Measurements from ENCODE around the gene GAS7. TPM values are rescaled to one million over a fixed set of nuclear protein-coding genes. Genes with fewer than 3 reads are reported as not detected.

Gene GAS7
- total RNA-seq, 1 experiment from 2014 or later = 12.3 TPM

DNA sequence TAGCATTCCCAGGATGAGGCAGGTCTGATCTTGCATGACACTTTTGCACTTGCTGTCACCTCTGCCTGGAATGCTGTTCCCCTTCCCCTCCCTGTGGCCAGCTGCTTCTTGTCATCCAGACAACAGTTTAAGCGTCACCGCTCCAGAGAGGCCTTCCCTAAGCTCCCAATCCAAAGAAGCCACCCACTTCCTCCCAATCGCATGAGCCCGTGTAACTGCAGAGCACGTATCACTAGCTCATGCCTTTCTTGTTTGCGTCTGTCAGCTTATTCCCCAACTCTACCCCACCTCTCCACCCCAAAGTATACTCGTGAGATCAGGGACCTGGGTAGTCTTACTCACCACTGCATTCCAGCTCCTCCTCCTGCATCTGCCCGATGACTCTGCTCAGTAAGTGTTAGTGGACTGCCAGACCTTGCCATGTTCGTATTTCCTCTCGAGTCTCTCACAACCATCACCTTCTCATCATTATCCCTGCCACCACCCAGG, 92.8 kb downstream of the GAS7 start:
- POLR2A ChIA-PET = interaction anchor here (1.2 kb wide), 1 partner anchor 181 kb away, joined by 3 read pairs; no protein-coding TSS in a partner anchor
- ATAC-seq (no peak), DNase-seq (ENCODE audit: low spot score) (no peak)
- Mint-ChIP-seq H3K36me3 (no peaks in the 10 kb centered on the region), H3K9me3 (no peaks in the 10 kb centered on the region), H3K4me3 (no peak overlapping the region), H3K27me3 (ENCODE audit: low read depth) (no peaks in the 10 kb centered on the region), H3K4me1 (peaks cover 16% of the 10 kb centered on the region), H3K27ac (no peak overlapping the region)
- CTCF ChIA-PET = no interaction called here
- TF ChIP-seq, protein P1, sequence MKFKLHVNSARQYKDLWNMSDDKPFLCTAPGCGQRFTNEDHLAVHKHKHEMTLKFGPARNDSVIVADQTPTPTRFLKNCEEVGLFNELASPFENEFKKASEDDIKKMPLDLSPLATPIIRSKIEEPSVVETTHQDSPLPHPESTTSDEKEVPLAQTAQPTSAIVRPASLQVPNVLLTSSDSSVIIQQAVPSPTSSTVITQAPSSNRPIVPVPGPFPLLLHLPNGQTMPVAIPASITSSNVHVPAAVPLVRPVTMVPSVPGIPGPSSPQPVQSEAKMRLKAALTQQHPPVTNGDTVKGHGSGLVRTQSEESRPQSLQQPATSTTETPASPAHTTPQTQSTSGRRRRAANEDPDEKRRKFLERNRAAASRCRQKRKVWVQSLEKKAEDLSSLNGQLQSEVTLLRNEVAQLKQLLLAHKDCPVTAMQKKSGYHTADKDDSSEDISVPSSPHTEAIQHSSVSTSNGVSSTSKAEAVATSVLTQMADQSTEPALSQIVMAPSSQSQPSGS (CRISPR knock-in tag; IDR thresholded peaks at IDR 0.05; ENCODE audit: borderline replicate concordance, low read depth) = no peak
- TF ChIP-seq, protein P2, sequence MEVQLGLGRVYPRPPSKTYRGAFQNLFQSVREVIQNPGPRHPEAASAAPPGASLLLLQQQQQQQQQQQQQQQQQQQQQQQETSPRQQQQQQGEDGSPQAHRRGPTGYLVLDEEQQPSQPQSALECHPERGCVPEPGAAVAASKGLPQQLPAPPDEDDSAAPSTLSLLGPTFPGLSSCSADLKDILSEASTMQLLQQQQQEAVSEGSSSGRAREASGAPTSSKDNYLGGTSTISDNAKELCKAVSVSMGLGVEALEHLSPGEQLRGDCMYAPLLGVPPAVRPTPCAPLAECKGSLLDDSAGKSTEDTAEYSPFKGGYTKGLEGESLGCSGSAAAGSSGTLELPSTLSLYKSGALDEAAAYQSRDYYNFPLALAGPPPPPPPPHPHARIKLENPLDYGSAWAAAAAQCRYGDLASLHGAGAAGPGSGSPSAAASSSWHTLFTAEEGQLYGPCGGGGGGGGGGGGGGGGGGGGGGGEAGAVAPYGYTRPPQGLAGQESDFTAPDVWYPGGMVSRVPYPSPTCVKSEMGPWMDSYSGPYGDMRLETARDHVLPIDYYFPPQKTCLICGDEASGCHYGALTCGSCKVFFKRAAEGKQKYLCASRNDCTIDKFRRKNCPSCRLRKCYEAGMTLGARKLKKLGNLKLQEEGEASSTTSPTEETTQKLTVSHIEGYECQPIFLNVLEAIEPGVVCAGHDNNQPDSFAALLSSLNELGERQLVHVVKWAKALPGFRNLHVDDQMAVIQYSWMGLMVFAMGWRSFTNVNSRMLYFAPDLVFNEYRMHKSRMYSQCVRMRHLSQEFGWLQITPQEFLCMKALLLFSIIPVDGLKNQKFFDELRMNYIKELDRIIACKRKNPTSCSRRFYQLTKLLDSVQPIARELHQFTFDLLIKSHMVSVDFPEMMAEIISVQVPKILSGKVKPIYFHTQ (CRISPR knock-in tag; IDR thresholded peaks at IDR 0.05) = no peak
- TF ChIP-seq, protein P3, sequence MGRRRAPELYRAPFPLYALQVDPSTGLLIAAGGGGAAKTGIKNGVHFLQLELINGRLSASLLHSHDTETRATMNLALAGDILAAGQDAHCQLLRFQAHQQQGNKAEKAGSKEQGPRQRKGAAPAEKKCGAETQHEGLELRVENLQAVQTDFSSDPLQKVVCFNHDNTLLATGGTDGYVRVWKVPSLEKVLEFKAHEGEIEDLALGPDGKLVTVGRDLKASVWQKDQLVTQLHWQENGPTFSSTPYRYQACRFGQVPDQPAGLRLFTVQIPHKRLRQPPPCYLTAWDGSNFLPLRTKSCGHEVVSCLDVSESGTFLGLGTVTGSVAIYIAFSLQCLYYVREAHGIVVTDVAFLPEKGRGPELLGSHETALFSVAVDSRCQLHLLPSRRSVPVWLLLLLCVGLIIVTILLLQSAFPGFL (CRISPR knock-in tag; IDR thresholded peaks at IDR 0.05; ENCODE audit: borderline replicate concordance) = no peak
- TF ChIP-seq ELF4 (CRISPR knock-in tag; IDR thresholded peaks at IDR 0.05; ENCODE audit: low read depth) = no peak
- TF ChIP-seq RORB (CRISPR knock-in tag; IDR thresholded peaks at IDR 0.05) = no peak
- TF ChIP-seq ZNF396 (CRISPR knock-in tag; IDR thresholded peaks at IDR 0.05; ENCODE audit: borderline replicate concordance) = no peak
- TF ChIP-seq FOXJ3 (CRISPR knock-in tag; IDR thresholded peaks at IDR 0.05; ENCODE audit: borderline replicate concordance) = no peak
- TF ChIP-seq, protein P4, sequence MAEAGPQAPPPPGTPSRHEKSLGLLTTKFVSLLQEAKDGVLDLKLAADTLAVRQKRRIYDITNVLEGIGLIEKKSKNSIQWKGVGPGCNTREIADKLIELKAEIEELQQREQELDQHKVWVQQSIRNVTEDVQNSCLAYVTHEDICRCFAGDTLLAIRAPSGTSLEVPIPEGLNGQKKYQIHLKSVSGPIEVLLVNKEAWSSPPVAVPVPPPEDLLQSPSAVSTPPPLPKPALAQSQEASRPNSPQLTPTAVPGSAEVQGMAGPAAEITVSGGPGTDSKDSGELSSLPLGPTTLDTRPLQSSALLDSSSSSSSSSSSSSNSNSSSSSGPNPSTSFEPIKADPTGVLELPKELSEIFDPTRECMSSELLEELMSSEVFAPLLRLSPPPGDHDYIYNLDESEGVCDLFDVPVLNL (CRISPR knock-in tag; IDR thresholded peaks at IDR 0.05; ENCODE audit: borderline replicate concordance, low read depth) = no peak
- TF ChIP-seq NR2C2 (CRISPR knock-in tag; IDR thresholded peaks at IDR 0.05) = no peak
- TF ChIP-seq NR1H2 (CRISPR knock-in tag; IDR thresholded peaks at IDR 0.05) = no peak
- no peak for TF ChIP-seq ZNF416 (CRISPR knock-in tag; IDR thresholded peaks at IDR 0.05)

DNA sequence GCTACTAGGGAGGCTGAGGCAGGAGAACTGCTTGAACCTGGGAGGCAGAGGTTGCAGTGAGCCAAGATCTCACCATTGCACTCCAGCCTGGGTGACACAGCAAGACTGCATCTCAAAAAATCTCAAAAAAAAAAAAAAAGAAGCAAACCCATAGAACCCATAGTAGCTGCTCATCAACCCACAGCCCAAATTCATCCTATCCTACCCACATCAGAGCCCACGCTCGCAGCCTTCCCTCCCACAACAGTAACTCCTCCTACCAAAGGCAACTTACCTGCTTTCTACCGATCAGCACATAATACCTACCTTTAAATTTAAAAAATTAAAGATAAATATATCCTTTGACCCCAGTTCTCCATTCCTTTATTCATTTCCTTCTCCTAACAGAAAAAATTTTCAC, 94.7 kb downstream of the GAS7 start:
- Mint-ChIP-seq H3K27me3 (ENCODE audit: low read depth) (no peaks in the 10 kb centered on the region), H3K27ac (no peak overlapping the region), H3K36me3 (no peaks in the 10 kb centered on the region), H3K4me1 (peaks cover 16% of the 10 kb centered on the region), H3K4me3 (no peak overlapping the region), H3K9me3 (no peaks in the 10 kb centered on the region)
- DNase-seq (ENCODE audit: low spot score) (no peak), ATAC-seq (no peak)
- POLR2A ChIA-PET = no interaction called here
- CTCF ChIA-PET = interaction anchor here (0.5 kb wide), 1 partner anchor 123 kb away, joined by 3 read pairs; no protein-coding TSS in a partner anchor
- TF ChIP-seq CREB1 (CRISPR knock-in tag; IDR thresholded peaks at IDR 0.05) (no peak), SOX15 (CRISPR knock-in tag; IDR thresholded peaks at IDR 0.05) (no peak), ZNF232 (CRISPR knock-in tag; IDR thresholded peaks at IDR 0.05) (no peak), EMX1 (CRISPR knock-in tag; IDR thresholded peaks at IDR 0.05) (no peak), ZNF671 (CRISPR knock-in tag; IDR thresholded peaks at IDR 0.05) (no peak), CREM (CRISPR knock-in tag; IDR thresholded peaks at IDR 0.05) (no peak), IRF2 (CRISPR knock-in tag; IDR thresholded peaks at IDR 0.05; ENCODE audit: borderline replicate concordance, low read depth) (no peak), KAT7 (CRISPR knock-in tag; IDR thresholded peaks at IDR 0.05; ENCODE audit: borderline replicate concordance) (no peak)
- TF ChIP-seq, protein P5, sequence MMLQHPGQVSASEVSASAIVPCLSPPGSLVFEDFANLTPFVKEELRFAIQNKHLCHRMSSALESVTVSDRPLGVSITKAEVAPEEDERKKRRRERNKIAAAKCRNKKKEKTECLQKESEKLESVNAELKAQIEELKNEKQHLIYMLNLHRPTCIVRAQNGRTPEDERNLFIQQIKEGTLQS (CRISPR knock-in tag; conservative IDR thresholded peaks at IDR 0.05) = no peak
- TF ChIP-seq, protein P6, sequence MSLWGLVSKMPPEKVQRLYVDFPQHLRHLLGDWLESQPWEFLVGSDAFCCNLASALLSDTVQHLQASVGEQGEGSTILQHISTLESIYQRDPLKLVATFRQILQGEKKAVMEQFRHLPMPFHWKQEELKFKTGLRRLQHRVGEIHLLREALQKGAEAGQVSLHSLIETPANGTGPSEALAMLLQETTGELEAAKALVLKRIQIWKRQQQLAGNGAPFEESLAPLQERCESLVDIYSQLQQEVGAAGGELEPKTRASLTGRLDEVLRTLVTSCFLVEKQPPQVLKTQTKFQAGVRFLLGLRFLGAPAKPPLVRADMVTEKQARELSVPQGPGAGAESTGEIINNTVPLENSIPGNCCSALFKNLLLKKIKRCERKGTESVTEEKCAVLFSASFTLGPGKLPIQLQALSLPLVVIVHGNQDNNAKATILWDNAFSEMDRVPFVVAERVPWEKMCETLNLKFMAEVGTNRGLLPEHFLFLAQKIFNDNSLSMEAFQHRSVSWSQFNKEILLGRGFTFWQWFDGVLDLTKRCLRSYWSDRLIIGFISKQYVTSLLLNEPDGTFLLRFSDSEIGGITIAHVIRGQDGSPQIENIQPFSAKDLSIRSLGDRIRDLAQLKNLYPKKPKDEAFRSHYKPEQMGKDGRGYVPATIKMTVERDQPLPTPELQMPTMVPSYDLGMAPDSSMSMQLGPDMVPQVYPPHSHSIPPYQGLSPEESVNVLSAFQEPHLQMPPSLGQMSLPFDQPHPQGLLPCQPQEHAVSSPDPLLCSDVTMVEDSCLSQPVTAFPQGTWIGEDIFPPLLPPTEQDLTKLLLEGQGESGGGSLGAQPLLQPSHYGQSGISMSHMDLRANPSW (CRISPR knock-in tag; conservative IDR thresholded peaks at IDR 0.05; ENCODE audit: low read depth) = no peak
- TF ChIP-seq, protein P7, sequence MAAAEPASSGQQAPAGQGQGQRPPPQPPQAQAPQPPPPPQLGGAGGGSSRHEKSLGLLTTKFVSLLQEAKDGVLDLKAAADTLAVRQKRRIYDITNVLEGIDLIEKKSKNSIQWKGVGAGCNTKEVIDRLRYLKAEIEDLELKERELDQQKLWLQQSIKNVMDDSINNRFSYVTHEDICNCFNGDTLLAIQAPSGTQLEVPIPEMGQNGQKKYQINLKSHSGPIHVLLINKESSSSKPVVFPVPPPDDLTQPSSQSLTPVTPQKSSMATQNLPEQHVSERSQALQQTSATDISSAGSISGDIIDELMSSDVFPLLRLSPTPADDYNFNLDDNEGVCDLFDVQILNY (CRISPR knock-in tag; IDR thresholded peaks at IDR 0.05) = no peak
- TF ChIP-seq, protein P8, sequence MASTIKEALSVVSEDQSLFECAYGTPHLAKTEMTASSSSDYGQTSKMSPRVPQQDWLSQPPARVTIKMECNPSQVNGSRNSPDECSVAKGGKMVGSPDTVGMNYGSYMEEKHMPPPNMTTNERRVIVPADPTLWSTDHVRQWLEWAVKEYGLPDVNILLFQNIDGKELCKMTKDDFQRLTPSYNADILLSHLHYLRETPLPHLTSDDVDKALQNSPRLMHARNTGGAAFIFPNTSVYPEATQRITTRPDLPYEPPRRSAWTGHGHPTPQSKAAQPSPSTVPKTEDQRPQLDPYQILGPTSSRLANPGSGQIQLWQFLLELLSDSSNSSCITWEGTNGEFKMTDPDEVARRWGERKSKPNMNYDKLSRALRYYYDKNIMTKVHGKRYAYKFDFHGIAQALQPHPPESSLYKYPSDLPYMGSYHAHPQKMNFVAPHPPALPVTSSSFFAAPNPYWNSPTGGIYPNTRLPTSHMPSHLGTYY (CRISPR knock-in tag; IDR thresholded peaks at IDR 0.05) = no peak
- TF ChIP-seq, protein P9, sequence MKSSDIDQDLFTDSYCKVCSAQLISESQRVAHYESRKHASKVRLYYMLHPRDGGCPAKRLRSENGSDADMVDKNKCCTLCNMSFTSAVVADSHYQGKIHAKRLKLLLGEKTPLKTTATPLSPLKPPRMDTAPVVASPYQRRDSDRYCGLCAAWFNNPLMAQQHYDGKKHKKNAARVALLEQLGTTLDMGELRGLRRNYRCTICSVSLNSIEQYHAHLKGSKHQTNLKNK (CRISPR knock-in tag; IDR thresholded peaks at IDR 0.05) = no peak

All from WTC11 (cell line).